GM12801 (cell line): ENCODE data around the gene ASB3.

Experiments
- TF ChIP-seq, protein P1 (sequence below): IDR thresholded peaks from one replicate; pipeline ENCODE4 v1.5.1; 2011; ENCODE audit warnings: control low read depth; ENCODE audit not compliant: insufficient read length; ENCODE audit errors: extremely low read depth

ASB3 gene

GRCh38 chr2:53767405-53768241 lies 19.1 kb downstream of the ASB3 start, which contains the start of gene CHAC2:
Gene CHAC2 (plus strand): TSS chr2:53767804. CDS start chr2:53767887, 83 bp downstream.
- TF ChIP-seq, protein P1, sequence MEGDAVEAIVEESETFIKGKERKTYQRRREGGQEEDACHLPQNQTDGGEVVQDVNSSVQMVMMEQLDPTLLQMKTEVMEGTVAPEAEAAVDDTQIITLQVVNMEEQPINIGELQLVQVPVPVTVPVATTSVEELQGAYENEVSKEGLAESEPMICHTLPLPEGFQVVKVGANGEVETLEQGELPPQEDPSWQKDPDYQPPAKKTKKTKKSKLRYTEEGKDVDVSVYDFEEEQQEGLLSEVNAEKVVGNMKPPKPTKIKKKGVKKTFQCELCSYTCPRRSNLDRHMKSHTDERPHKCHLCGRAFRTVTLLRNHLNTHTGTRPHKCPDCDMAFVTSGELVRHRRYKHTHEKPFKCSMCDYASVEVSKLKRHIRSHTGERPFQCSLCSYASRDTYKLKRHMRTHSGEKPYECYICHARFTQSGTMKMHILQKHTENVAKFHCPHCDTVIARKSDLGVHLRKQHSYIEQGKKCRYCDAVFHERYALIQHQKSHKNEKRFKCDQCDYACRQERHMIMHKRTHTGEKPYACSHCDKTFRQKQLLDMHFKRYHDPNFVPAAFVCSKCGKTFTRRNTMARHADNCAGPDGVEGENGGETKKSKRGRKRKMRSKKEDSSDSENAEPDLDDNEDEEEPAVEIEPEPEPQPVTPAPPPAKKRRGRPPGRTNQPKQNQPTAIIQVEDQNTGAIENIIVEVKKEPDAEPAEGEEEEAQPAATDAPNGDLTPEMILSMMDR: no peak

DNA sequence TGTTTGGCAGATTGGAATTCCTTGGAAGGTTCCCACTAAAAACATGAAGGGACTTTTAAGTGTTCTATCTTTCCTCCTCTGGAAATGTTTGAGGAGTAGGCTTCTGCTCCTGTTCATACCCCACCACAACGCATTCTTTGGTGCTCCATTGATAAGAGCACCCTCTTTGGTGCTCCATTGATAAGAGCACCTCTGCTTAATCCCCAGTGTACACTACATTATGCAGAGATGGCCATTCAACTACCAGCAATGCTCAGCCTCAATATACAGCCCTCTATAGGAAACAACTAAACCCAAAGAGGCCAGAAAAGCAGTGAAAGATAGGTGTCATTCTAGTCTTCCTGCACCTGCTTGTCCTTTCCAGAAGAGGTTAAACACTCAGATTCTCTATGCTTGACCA lies 21.0 kb downstream of the ASB3 start:
- TF ChIP-seq, protein P1: no peak

DNA sequence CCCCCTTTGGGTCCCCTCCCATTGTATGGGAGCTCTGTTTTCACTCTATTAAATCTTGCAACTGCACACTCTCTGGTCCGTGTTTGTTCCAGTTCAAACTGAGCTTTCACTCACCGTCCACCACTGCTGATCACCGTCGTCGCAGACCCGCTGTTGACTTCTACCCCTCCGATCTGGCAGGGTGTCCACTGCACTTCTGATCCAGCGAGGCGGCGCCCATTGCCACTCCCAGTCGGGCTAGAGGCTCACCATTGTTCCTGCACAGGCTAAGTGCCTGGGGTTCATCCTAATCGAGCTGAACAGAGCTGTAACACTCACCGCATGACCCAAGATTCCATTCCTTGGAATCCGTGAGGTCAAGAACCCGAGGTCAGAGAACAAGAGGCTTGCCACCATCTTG lies 30.1 kb downstream of the ASB3 start:
- TF ChIP-seq, protein P1: no peak

- TF ChIP-seq, protein P1: no peak
These were observed 31.6 kb downstream of the ASB3 start for GRCh38 chr2:53755121-53755520.

DNA sequence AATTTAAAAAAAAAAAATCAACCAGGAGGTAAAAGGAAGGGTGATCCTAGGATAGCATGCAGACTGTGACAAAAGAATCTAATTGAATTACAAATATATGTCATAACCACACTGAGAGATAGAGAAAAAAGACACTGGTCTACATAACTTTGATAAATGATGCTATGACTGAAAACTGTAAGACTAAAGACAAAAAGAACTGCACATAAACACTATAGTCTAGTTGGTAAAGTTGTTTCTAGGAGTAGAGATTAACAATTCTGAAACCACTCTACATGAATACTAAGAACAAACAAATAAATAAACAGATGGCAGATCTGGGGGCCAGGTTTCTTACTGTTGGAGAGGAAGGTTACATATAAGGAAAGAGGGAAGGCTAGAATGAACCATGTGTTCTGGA lies 33.7 kb downstream of the ASB3 start:
- TF ChIP-seq, protein P1: no peak

DNA sequence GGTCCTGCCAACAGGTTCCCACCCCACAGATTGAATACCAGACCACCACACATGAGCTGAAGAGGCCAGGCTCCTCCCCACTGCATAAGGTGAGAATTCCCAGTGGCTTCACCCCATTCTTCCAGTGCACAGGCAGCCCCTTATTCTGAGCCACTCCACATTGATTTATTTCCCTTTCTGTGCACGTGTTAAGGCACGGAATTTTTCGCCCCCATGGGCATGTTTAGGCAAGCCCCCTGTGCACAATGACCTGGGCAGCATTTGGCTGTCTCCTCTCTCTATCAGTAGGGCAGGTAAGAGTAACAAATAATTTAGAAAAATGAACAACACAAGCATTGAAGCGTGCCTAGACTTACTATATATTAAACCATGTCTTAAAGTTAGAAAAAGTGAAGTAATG lies 34.4 kb downstream of the ASB3 start:
- TF ChIP-seq, protein P1: no peak

GRCh38 chr2:53751728-53752127 lies 35.0 kb downstream of the ASB3 start:
- TF ChIP-seq, protein P1: no peak
